Measurements from ENCODE around the gene ATRN. TPM values are rescaled to one million over a fixed set of nuclear protein-coding genes. Genes with fewer than 3 reads are reported as not detected.
A peak's percentile ranks its signal among the peaks of the same experiment; 100 is the strongest.

Gene ATRN
- total RNA-seq, 1 experiment from 2014 or later: 26.1 TPM

GRCh38 chr20:3686421-3686820 is 215.6 kb downstream of the ATRN start:
- CTCF ChIA-PET: no interaction called here

GRCh38 chr20:3686867-3687321 is 216.1 kb downstream of the ATRN start:
- intact Hi-C loops (cut with micrococcal nuclease): no loop called here
- Histone ChIP-seq H3K9me2 (replicated peaks; ENCODE audit: low read length) (no peaks in the 10 kb centered on the region), H3K27ac (ENCODE audit: low read length) (no peak overlapping the region), H3K4me2 (ENCODE audit: low read length) (peak overlapping the region; percentile 19; the same call in 1 of the 2 replicates), H3K4me3 (ENCODE audit: low read length) (no peak overlapping the region), H3K9me3 (ENCODE audit: low read length) (no peaks in the 10 kb centered on the region), H3F3A (ENCODE audit: low read length, unreplicated experiment) (no peaks in the 10 kb centered on the region), H2AFZ (ENCODE audit: low read length) (peak overlapping the region; percentile 32; the same call in 1 of the 2 replicates), H4K20me1 (ENCODE audit: low read length) (no peaks in the 10 kb centered on the region), H3K27me3 (ENCODE audit: low read length) (no peaks in the 10 kb centered on the region), H3K36me3 (ENCODE audit: low read depth, low read length) (no peaks in the 10 kb centered on the region), H3K9ac (ENCODE audit: low read length) (no peak overlapping the region), H3K79me2 (ENCODE audit: low read length) (no peaks in the 10 kb centered on the region), H3K4me1 (ENCODE audit: insufficient read depth, low read length) (peaks cover 10% of the 10 kb centered on the region)
- BruUV-seq (replicated peaks): no TSS peak
- POLR2A ChIA-PET (ENCODE audit: unreplicated experiment): interaction anchor here (0.6 kb wide), 1 partner anchor 320 kb away, joined by 3 read pairs; no protein-coding TSS in a partner anchor
- CTCF ChIA-PET: interaction anchor here (1.1 kb wide), 1 partner anchor 23 kb away, joined by 3 read pairs; no protein-coding TSS in a partner anchor
- TF ChIP-seq EZH2 (IDR thresholded peaks at IDR 0.05; ENCODE audit: low read length, unreplicated experiment) (no peak), CTCF (conservative IDR thresholded peaks at IDR 0.05; ENCODE audit: low read depth, low read length) (no peak; the same call in 1 of the 2 replicates), EZH2phosphoT487 (IDR thresholded peaks at IDR 0.05; ENCODE audit: borderline replicate concordance, low read length) (no peak)
- ATAC-seq (peak; percentile 84), DNase-seq (peak; percentile 72)

More at GRCh38 chr20:3686421-3686820, 215.6 kb downstream of the ATRN start:
- Histone ChIP-seq H4K20me1 (ENCODE audit: low read length) (no peaks in the 10 kb centered on the region), H2AFZ (ENCODE audit: low read length) (no peak overlapping the region), H3K4me2 (ENCODE audit: low read length) (peak overlapping the region; percentile 19; the same call in 1 of the 2 replicates), H3K4me3 (ENCODE audit: low read length) (no peak overlapping the region), H3K27ac (ENCODE audit: low read length) (no peak overlapping the region), H3K9me2 (replicated peaks; ENCODE audit: low read length) (no peaks in the 10 kb centered on the region), H3K9ac (ENCODE audit: low read length) (no peak overlapping the region), H3K79me2 (ENCODE audit: low read length) (no peaks in the 10 kb centered on the region), H3K27me3 (ENCODE audit: low read length) (peaks cover 4% of the 10 kb centered on the region), H3F3A (ENCODE audit: low read length, unreplicated experiment) (no peaks in the 10 kb centered on the region), H3K9me3 (ENCODE audit: low read length) (no peaks in the 10 kb centered on the region), H3K36me3 (ENCODE audit: low read depth, low read length) (no peaks in the 10 kb centered on the region), H3K4me1 (ENCODE audit: insufficient read depth, low read length) (peaks cover 13% of the 10 kb centered on the region)
- DNase-seq (no peak), ATAC-seq (no peak)
- intact Hi-C loops (cut with micrococcal nuclease): no loop called here
- no TSS peak for BruUV-seq (replicated peaks)
- POLR2A ChIA-PET (ENCODE audit: unreplicated experiment): interaction anchor here (0.6 kb wide), 1 partner anchor 320 kb away, joined by 3 read pairs; no protein-coding TSS in a partner anchor
- TF ChIP-seq CTCF (conservative IDR thresholded peaks at IDR 0.05; ENCODE audit: low read depth, low read length) (no peak), EZH2phosphoT487 (IDR thresholded peaks at IDR 0.05; ENCODE audit: borderline replicate concordance, low read length) (no peak), EZH2 (IDR thresholded peaks at IDR 0.05; ENCODE audit: low read length, unreplicated experiment) (no peak)

GRCh38 chr20:3687655-3688054 is 216.8 kb downstream of the ATRN start:
- H3K4me1 ChIP-seq (ENCODE audit: insufficient read depth, low read length): peaks cover 10% of the 10 kb centered on the region
- no peak overlapping the region for H3K4me3 ChIP-seq (ENCODE audit: low read length)
- no TSS peak for BruUV-seq (replicated peaks)
- no peak overlapping the region for H2AFZ ChIP-seq (ENCODE audit: low read length)
- no peaks in the 10 kb centered on the region for H3K9me3 ChIP-seq (ENCODE audit: low read length)
- H3K79me2 ChIP-seq (ENCODE audit: low read length): no peaks in the 10 kb centered on the region
- H3F3A ChIP-seq (ENCODE audit: low read length, unreplicated experiment): no peaks in the 10 kb centered on the region
- no peak overlapping the region for H3K9ac ChIP-seq (ENCODE audit: low read length)
- CTCF ChIA-PET: interaction anchor here (1.1 kb wide), 1 partner anchor 23 kb away, joined by 3 read pairs; no protein-coding TSS in a partner anchor
- ATAC-seq: peak; percentile 36; the same call in 1 of the 2 replicates
- H3K27ac ChIP-seq (ENCODE audit: low read length): no peak overlapping the region
- POLR2A ChIA-PET (ENCODE audit: unreplicated experiment): no interaction called here
- no peaks in the 10 kb centered on the region for H3K27me3 ChIP-seq (ENCODE audit: low read length)
- H3K4me2 ChIP-seq (ENCODE audit: low read length): no peak overlapping the region
- no peaks in the 10 kb centered on the region for H4K20me1 ChIP-seq (ENCODE audit: low read length)
- no peaks in the 10 kb centered on the region for H3K9me2 ChIP-seq (replicated peaks; ENCODE audit: low read length)
- no peak for TF ChIP-seq EZH2 (IDR thresholded peaks at IDR 0.05; ENCODE audit: low read length, unreplicated experiment)
- H3K36me3 ChIP-seq (ENCODE audit: low read depth, low read length): no peaks in the 10 kb centered on the region
- DNase-seq: peak; percentile 35
- intact Hi-C loops (cut with micrococcal nuclease): no loop called here

Data from PC-3 (cell line).